ENCODE data around the gene NADK. TPM values are rescaled to one million over a fixed set of nuclear protein-coding genes. Genes with fewer than 3 reads are reported as not detected.

Gene NADK
- total RNA-seq, 1 donor from 2014 or later: 84.3 TPM

DNA sequence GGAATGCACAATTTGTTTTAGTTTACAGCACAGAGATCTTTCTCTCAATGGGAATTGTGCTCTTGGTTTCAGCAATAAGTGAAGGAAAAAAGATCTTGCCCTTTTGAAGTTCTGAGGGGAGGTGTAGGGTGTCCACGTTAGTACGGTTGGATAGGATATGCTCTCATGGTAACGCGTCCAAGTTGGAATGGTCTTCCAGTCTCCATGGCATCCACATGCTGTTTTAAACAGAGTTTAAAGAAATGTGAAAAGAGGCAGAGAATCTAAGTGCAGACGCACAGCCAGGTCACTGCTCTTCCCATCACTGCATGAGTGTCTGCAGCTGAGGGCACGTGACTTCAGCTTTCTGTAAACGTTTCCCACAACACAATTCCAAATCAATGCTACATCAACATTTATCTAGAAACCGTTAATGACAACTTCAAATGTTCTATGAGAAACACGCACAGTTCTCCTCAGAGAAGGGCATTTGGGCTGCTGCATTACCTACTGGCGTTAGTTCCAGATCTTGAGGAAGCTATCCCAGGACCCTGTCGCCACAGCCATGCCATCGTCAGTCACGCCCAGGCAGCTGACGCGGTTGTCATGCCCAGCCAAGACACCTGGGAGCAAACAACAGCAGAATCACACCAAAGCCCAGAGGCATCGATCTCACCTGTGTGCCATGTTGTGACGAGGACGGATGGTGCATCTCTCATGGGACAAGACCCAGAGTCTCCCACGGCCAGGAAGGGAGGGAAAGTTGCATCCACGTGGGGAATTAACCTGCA, 8.8 kb upstream of the NADK start:
- no peak for DNase-seq (ENCODE audit: extremely low spot score, unreplicated experiment)
- H3K4me1 Mint-ChIP-seq (ENCODE audit: unreplicated experiment): peaks cover 12% of the 10 kb centered on the region
- H3K4me3 Mint-ChIP-seq (ENCODE audit: unreplicated experiment): no peak overlapping the region
- peaks cover 44% of the 10 kb centered on the region for H3K36me3 Mint-ChIP-seq (ENCODE audit: unreplicated experiment)
- no peaks in the 10 kb centered on the region for H3K27me3 Mint-ChIP-seq (ENCODE audit: unreplicated experiment)
- H3K27ac Mint-ChIP-seq (ENCODE audit: unreplicated experiment): no peak overlapping the region
- no peaks in the 10 kb centered on the region for H3K9me3 Mint-ChIP-seq (ENCODE audit: unreplicated experiment)
- TF ChIP-seq, protein P1, sequence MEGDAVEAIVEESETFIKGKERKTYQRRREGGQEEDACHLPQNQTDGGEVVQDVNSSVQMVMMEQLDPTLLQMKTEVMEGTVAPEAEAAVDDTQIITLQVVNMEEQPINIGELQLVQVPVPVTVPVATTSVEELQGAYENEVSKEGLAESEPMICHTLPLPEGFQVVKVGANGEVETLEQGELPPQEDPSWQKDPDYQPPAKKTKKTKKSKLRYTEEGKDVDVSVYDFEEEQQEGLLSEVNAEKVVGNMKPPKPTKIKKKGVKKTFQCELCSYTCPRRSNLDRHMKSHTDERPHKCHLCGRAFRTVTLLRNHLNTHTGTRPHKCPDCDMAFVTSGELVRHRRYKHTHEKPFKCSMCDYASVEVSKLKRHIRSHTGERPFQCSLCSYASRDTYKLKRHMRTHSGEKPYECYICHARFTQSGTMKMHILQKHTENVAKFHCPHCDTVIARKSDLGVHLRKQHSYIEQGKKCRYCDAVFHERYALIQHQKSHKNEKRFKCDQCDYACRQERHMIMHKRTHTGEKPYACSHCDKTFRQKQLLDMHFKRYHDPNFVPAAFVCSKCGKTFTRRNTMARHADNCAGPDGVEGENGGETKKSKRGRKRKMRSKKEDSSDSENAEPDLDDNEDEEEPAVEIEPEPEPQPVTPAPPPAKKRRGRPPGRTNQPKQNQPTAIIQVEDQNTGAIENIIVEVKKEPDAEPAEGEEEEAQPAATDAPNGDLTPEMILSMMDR (IDR thresholded peaks at IDR 0.05): no peak

DNA sequence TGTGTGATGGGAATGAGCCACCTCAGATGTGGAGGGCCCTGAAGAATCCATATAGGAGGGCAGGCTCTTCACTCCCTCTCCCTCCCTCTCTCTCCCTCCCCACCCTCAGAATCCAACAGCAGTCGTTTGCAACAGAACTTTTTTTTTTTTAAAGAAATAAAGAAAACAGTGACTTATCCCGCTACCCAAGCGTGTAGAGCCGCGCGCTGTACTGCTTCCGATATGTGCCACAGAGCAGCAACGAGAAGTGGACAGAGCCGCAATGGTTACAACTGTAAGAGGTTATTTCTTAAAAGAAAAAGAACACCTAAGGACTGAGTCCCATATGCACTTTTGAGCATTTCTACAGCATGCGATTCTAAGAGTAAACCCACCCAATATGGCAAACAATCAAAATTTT, 7.4 kb upstream of the NADK start:
- H3K27me3 Mint-ChIP-seq (ENCODE audit: unreplicated experiment): no peaks in the 10 kb centered on the region
- no peak overlapping the region for H3K27ac Mint-ChIP-seq (ENCODE audit: unreplicated experiment)
- TF ChIP-seq, protein P1 (IDR thresholded peaks at IDR 0.05): no peak
- no peaks in the 10 kb centered on the region for H3K9me3 Mint-ChIP-seq (ENCODE audit: unreplicated experiment)
- H3K4me3 Mint-ChIP-seq (ENCODE audit: unreplicated experiment): no peak overlapping the region
- DNase-seq (ENCODE audit: extremely low spot score, unreplicated experiment): no peak
- peaks cover 17% of the 10 kb centered on the region for H3K4me1 Mint-ChIP-seq (ENCODE audit: unreplicated experiment)
- H3K36me3 Mint-ChIP-seq (ENCODE audit: unreplicated experiment): peaks cover 41% of the 10 kb centered on the region

DNA sequence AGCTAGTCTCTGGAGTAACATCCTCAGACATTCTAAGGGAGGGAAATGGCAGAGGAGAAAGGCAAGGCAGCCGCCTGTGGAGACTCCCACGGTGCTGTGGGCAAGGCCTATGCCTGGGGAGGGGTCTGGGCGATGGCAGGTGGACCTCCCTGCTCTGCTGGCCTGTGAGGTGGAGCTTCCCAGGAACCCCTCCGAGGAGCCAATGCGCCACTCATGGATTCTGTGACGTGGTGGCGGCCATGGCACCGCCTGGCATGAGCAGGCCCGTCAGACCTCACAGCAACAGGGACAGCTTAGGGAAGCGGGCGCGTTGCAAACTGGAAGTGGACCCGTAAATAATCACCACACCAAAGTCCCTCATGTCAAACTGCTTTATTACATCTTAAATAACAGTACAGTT, 6.7 kb upstream of the NADK start:
- Mint-ChIP-seq H3K36me3 (ENCODE audit: unreplicated experiment) (peaks cover 35% of the 10 kb centered on the region), H3K9me3 (ENCODE audit: unreplicated experiment) (no peaks in the 10 kb centered on the region), H3K4me1 (ENCODE audit: unreplicated experiment) (peaks cover 23% of the 10 kb centered on the region), H3K27ac (ENCODE audit: unreplicated experiment) (no peak overlapping the region), H3K27me3 (ENCODE audit: unreplicated experiment) (no peaks in the 10 kb centered on the region), H3K4me3 (ENCODE audit: unreplicated experiment) (no peak overlapping the region)
- TF ChIP-seq, protein P1 (IDR thresholded peaks at IDR 0.05): no peak
- no peak for DNase-seq (ENCODE audit: extremely low spot score, unreplicated experiment)

DNA sequence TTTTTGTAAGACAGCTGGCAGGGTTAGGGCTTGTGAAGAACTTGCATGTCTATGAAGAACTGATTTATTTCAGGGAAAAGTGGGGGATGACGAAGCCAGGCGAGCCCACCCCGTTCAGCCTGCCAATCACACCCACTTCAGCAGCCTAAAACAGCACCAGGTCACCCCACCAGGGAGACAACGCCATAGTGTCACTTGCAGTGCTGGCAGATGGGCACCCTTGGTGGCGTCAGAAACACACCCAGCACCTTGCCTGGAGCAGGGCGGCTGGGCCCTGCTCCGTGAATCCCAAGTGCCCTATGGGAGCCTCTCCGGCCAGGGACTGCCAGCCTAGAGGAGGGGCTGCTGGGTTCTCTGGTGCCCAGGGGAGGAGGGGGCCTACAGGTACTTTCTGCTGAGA, 5.0 kb upstream of the NADK start:
- H3K4me3 Mint-ChIP-seq (ENCODE audit: unreplicated experiment): no peak overlapping the region
- H3K4me1 Mint-ChIP-seq (ENCODE audit: unreplicated experiment): peaks cover 28% of the 10 kb centered on the region

More for the DNA sequence above, 5.0 kb upstream of the NADK start:
- H3K9me3 Mint-ChIP-seq (ENCODE audit: unreplicated experiment): no peaks in the 10 kb centered on the region
- peak overlapping the region; percentile 77 for H3K27ac Mint-ChIP-seq (ENCODE audit: unreplicated experiment)
- TF ChIP-seq, protein P1 (IDR thresholded peaks at IDR 0.05): no peak
- no peaks in the 10 kb centered on the region for H3K27me3 Mint-ChIP-seq (ENCODE audit: unreplicated experiment)
- no peak for DNase-seq (ENCODE audit: extremely low spot score, unreplicated experiment)
- H3K36me3 Mint-ChIP-seq (ENCODE audit: unreplicated experiment): peaks cover 25% of the 10 kb centered on the region
